Measurements from ENCODE around the gene PRKD1.

GRCh38 chr14:29842228-29842627 lies 85.4 kb downstream of the PRKD1 start:
- TF ChIP-seq CTCF (conservative IDR thresholded peaks at IDR 0.05; ENCODE audit: low read length), result no peak
- TF ChIP-seq EZH2phosphoT487 (IDR thresholded peaks at IDR 0.05; ENCODE audit: borderline replicate concordance), result no peak
